WERI-Rb-1 (cell line): ENCODE measurements around the gene ETF1.
A peak's percentile ranks its signal among the peaks of the same experiment; 100 is the strongest.

Source experiments
- DNase-seq: peaks from one replicate; pipeline ENCODE4 v3.0.0-alpha.2; 2020
- H3K27ac ChIP-seq: fragments of 250-450 bp; sonication (Bioruptor Pico); 2 replicates; pipeline ENCODE4 v1.5.1; 2020; ENCODE audit warnings: mild to moderate bottlenecking, moderate library complexity
- H3K27me3 ChIP-seq: fragments of 250-450 bp; sonication (Bioruptor Pico); 2 replicates; pipeline ENCODE4 v1.5.1; 2021; ENCODE audit warnings: mild to moderate bottlenecking, low read depth, moderate library complexity; ENCODE audit not compliant: insufficient read depth, severe bottlenecking
- H3K36me3 ChIP-seq: fragments of 250-450 bp; sonication (Bioruptor Pico); 2 replicates; pipeline ENCODE4 v1.5.1; 2020; ENCODE audit warnings: mild to moderate bottlenecking, moderate library complexity
- H3K4me3 ChIP-seq: 2 replicates; pipeline ENCODE4 v1.5.1; 2011; ENCODE audit warnings: low read depth, mild to moderate bottlenecking, control low read depth, low read length
- H3K9me3 ChIP-seq: fragments of 250-450 bp; sonication (Bioruptor Pico); 2 replicates; pipeline ENCODE4 v1.5.1; 2021; ENCODE audit warnings: mild to moderate bottlenecking, moderate library complexity; ENCODE audit not compliant: severe bottlenecking
- TF ChIP-seq, protein P1 (sequence below): IDR thresholded peaks from 2 replicates; pipeline ENCODE4 v1.5.1; 2011; ENCODE audit warnings: low read depth, mild to moderate bottlenecking, control low read depth, inconsistent platforms, low read length

ETF1 gene

DNA sequence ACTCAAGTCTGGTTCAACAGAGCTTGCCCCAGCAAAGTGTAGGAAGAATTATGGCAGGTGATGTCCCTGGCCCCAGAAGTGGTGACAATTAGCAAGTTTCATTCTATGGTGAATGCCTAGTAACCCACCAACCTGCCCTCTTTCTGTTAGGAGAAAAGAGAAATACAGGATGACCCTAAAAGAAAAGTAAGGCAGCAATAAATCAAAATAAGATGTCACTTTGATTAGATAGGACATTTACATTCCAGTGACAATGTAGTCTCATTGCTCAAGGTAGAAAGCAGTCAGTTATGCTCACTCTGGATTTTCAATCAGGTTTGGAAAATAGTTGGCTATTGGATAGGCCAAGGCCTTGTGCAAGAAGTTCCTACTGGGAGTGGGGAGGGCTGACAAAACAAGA lies 37.7 kb upstream of the ETF1 start:
- no peak overlapping the region for H3K4me3 ChIP-seq
- TF ChIP-seq, protein P1, sequence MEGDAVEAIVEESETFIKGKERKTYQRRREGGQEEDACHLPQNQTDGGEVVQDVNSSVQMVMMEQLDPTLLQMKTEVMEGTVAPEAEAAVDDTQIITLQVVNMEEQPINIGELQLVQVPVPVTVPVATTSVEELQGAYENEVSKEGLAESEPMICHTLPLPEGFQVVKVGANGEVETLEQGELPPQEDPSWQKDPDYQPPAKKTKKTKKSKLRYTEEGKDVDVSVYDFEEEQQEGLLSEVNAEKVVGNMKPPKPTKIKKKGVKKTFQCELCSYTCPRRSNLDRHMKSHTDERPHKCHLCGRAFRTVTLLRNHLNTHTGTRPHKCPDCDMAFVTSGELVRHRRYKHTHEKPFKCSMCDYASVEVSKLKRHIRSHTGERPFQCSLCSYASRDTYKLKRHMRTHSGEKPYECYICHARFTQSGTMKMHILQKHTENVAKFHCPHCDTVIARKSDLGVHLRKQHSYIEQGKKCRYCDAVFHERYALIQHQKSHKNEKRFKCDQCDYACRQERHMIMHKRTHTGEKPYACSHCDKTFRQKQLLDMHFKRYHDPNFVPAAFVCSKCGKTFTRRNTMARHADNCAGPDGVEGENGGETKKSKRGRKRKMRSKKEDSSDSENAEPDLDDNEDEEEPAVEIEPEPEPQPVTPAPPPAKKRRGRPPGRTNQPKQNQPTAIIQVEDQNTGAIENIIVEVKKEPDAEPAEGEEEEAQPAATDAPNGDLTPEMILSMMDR, result no peak
- H3K27me3 ChIP-seq, result no peaks in the 10 kb centered on the region
- H3K27ac ChIP-seq, result no peak overlapping the region
- H3K36me3 ChIP-seq, result no peaks in the 10 kb centered on the region
- peaks cover 7% of the 10 kb centered on the region for H3K9me3 ChIP-seq
- DNase-seq, result no peak

- Histone ChIP-seq H3K9me3 (peaks cover 7% of the 10 kb centered on the region), H3K27ac (no peak overlapping the region), H3K36me3 (peaks cover 1% of the 10 kb centered on the region; the same call in 1 of the 2 replicates), H3K4me3 (no peak overlapping the region), H3K27me3 (no peaks in the 10 kb centered on the region)
- TF ChIP-seq, protein P1, result no peak
- DNase-seq, result no peak
Observed at GRCh38 chr5:138580001-138580400, 37.0 kb upstream of the ETF1 start.

- TF ChIP-seq, protein P1, result no peak
- Histone ChIP-seq H3K36me3 (peaks cover 6% of the 10 kb centered on the region; the same call in 1 of the 2 replicates), H3K27ac (no peak overlapping the region), H3K4me3 (no peak overlapping the region), H3K27me3 (no peaks in the 10 kb centered on the region), H3K9me3 (peaks cover 7% of the 10 kb centered on the region)
- no peak for DNase-seq
Observed at GRCh38 chr5:138579517-138579863, 36.5 kb upstream of the ETF1 start.

DNA sequence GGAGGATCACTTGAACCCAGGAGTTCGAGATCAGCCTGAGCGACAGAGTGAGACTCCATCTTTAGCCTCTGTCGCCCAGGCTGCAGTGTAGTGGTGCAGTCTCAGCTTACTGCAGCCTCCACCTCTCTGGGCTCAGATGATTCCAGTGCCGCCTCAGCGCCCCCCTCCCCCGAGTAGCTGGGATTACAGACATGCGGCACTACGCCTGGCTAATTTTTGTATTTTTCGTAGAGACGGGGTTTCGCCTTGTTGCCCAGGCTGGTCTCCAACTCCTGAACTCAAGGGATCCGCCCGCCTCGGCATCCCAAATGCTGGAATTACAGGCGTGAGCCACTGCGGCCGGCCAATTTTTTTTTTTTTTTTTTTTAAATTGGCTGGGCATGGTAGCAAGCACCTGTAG lies 34.4 kb upstream of the ETF1 start:
- Histone ChIP-seq H3K27me3 (no peaks in the 10 kb centered on the region), H3K9me3 (peaks cover 7% of the 10 kb centered on the region), H3K36me3 (peaks cover 27% of the 10 kb centered on the region), H3K4me3 (no peak overlapping the region), H3K27ac (no peak overlapping the region)
- DNase-seq, result no peak
- TF ChIP-seq, protein P1, result no peak

DNA sequence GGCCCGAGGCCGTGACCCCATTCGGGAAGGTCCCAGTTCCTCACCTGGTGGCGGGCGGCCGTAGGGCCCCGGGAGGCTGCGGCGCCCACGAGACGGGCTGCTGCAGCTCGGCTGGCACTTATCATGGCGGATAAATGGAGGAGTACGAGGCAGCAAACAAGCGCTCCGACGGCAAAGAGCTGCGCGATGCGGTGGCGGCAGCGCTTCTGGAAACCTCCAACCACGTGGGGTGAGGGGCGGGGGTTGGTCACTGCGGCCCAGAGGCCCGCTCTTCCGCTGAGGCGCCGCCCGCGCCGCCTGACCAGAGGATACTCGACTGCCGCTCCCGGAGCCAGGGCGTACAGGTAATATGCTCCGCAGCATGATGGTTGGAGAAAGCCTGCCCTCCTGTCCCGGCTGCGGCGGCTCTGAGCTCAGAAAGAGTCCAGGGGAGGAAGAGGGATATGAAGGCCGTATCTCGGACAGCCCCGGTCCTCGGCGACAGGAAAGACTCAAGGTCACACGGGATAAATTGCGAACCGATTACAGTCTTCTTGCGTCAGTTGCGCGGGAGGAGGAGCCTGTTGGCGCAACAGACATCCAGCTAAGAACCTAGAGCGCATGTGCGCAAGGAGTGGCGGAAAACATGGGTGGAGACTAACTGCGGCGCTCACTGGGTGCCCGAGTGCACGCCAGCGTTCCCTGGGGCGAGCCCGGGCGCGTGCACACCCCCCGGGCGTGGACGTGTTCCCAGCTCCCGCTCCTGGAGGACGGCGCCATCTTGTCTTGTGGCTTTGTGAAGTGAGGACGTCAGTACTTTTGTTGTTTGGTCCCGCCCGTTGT lies 32.4 kb upstream of the ETF1 start, which contains the start of gene HSPA9:
HSPA9 (minus strand) TSS at position 208 of the 822 bp plus-strand sequence; CDS start at position 125, 83 bp downstream.
- TF ChIP-seq, protein P1, result no peak
- Histone ChIP-seq H3K36me3 (peaks cover 44% of the 10 kb centered on the region), H3K4me3 (peak within 1 kb of the TSS; percentile 100)

More for the DNA sequence above, 32.4 kb upstream of the ETF1 start, which contains the start of gene HSPA9:
- peaks cover 7% of the 10 kb centered on the region for H3K9me3 ChIP-seq
- H3K27me3 ChIP-seq, result no peaks in the 10 kb centered on the region
- H3K27ac ChIP-seq, result peak within 1 kb of the TSS; percentile 100
- DNase-seq, result peak; percentile 98
